ENCODE measurements around the gene APOL4.
"Not testable (repeated sequence)": the region's sequence is repeated elsewhere in the genome, so short reads cannot be mapped to it uniquely, and the experiment has no call there.

The APOL4 gene

DNA sequence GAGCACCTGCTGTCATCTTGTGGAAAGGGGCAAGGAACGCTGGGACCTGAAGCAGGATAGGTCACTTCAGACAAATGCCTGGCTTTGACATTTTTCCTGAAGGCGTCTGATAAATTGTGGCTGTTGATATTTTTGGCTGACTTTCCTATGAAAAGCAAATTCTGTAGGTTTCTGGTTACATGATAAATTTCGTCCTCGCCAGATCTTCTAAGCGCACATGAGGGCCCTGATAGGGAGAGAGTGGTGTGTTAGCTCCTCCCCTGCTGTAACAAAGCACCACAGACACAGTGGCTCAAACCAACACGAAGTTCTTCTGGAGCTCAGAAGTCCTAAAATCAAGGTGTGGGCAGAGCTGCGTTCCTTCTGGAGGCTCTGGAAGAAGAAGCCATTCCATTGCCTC lies 19.6 kb downstream of the APOL4 start:
- DNase-seq = no peak

DNA sequence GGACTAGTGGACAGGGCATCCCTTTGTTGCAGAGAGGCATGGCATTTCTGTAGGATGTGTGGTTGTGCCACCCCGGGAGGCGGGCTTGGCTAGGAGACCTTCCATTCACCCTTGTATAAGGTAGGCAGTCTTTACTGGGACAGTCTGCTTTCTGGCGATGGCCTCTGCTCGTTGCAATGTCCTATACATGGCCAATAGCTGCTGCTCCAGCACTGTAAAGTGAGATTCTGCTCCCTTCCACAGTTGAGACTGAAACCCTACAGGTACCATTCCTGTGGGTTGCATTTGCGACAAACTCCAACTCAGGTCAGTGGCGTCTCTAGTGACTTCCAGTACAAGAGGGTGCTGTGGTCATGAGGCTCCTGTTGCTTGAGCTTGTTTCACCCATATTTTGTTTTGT lies 20.7 kb downstream of the APOL4 start:
- DNase-seq = no peak

DNA sequence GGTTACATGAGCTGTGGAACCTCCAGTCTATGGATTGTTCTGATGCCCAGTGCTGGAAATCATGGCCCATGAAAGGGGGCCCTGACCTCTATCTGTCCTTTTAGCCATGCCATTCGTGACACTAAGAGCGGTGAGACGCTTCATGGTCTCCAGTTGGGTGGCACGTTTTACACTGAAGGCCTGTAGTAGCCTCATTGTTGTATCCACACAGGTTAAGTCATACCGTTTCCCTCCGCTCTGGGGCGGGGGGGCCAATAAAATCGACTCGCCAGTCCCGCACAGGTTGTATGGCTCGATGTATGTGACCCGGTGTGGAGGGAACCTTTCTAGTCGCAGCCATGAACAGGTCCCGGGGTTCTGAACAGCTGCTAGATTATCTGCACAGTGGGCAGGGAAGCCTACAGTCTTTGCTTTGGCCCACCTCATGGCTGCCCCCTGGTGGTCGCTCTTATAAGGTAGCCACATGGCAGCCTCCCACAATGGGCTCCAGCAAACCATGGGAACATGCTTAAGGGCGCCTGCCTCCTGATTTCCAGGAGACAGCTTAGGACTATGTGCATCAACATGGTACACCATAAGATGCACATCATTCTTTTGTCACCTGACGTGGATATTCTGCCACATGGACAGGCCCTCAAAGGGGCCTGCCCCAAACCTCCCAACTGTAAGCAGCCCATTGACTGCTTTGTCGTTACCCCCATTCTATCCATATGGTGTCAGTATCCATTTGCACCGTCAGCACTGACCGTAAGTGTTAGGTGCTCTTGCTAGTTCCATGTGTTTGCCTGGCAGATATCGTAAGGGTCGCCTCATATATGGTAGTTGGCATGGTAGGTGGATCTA lies 21.4 kb downstream of the APOL4 start:
- peak; percentile 89 for DNase-seq

DNA sequence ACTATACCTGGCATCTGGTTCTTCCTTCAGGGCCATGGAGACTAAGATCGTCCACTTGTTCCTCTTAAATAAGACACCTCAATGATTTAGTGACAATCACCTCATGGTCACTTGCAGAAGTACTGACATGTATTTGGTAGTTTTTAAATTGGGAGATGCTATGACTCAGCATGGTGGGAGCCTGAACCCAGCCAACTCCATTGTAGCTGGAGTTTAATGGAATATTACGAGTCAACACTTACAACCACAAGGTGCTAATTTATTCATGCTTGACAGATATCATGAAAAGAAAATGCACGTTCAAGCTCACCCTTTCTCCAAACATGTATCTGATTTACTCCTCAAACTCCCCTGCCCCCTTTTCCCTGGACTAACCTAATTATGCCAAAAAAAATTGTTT lies 24.4 kb downstream of the APOL4 start:
- no peak for DNase-seq

DNA sequence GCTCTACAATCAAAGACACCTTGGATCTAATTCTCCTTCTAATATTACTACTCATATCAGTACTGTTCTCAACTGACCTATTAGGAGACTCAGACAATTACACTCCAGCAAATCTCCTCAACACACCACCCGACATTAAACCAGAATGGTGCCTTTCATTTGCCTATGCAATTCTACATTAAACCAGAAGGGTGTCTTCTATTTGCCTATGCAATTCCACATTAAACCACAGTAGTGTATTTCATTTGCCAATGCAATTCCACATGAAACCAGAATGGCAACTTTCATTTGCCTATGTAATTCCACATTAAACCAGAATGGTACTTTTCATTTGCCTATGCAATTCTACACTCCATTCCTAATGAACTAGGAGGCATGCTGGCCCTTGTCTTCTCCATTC lies 25.7 kb downstream of the APOL4 start:
- DNase-seq = no peak

DNA sequence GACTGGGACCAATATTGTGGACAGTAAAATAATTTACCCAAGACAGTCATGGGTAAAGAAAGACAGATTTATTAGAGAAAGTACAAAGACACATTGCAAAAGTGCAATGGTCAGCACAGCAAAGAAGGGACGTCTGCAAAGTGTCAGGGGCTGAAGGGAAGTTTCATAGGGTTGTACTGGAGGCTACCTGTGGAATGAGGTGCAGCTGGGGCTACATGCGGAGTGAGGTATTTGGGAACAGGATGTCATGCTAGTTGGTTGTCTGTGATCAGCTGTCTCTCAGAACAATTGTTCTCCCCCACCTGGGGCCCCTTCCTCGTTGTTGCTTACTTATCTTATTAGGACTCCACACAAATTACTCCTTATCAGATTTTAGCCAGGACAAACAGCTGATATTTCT lies 29.7 kb downstream of the APOL4 start:
- no peak for DNase-seq

DNA sequence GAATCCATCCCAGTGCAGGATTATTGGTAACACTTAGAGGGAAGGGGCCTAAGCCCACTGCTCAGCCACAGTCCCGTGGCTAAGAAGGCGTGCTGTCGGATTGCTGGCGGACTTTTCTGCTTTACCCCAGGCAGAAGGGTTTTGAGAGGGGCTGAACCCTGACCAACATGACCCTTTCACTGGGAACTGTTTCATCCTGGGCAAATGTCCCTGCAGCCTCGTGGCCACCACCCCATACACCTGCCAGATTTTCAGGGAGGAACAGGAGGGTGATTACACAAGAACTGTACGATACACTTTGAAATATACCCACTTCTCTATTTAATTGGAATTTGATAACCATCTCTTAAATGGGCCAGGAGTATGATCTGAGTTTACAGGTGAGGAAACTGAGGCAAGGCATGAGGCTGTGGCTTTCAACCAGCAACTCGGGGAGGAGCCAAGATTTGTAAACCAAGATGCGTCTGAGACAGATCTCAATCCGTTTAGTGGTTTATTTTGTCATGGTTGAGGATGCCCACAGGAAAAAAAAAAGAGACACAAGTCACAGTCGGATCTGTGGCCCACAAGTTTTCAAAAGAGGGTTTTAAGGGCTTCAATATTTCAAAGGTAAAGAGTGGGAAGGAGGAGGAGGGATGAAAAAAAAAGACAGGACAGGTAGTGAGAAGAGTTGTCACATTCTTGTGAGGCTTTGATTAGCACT lies 34.9 kb downstream of the APOL4 start:
- DNase-seq = no peak

DNA sequence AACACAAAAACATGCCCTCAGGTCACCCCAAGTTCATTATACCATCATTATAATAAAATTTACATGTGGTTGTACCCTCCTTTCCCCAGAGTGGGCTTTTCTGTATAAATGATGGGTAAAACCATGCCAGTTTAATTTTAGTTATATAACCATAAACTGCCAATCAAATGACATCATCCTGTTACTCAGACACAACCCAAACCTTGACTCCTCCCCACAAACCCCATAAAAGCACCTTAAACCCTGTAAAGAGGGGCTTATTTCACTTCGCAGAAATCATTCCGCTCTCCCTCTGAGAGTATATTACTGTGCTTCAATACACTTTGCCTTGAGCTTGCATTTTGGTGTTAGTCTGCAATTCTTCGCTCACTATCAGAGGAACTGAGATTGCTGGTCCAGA lies 35.5 kb downstream of the APOL4 start:
- DNase-seq = no peak

DNA sequence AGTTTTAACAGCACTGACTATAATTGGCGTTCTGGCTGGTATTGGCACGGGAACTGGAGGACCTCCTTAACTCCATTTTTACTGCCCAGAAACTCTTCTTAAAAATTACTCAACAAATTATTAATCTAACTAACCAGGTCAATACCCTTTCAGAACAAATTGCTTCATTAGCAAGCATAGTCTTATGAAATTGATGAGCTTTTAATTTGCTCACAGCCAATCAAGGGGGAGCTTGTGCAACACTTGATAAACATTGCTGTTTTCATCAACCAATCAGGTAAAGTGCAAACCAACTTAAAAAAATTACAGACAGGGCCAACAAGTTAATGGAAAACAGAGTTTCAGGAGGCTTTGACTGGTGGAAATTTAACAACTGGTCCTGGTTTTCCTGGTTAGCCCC lies 36.5 kb downstream of the APOL4 start:
- DNase-seq = no peak

DNA sequence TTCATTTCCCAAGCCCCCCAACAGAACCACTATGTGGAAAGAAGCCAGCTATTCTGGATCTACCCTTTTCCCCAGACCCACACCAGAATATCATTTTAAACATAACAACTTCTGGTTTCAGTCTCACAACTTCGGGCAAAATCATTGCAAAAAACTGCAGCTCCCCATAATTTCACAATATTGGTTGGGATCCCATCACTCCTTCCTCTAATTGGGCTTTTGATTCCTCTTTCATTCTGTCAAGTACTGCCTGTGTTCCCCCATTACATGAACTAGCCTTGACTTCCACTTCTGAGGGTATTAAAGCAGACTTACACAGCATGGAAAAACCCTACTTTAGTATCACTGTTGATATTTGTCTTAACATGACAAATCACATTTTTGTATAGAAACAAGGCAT lies 37.0 kb downstream of the APOL4 start:
- DNase-seq = no peak

DNA sequence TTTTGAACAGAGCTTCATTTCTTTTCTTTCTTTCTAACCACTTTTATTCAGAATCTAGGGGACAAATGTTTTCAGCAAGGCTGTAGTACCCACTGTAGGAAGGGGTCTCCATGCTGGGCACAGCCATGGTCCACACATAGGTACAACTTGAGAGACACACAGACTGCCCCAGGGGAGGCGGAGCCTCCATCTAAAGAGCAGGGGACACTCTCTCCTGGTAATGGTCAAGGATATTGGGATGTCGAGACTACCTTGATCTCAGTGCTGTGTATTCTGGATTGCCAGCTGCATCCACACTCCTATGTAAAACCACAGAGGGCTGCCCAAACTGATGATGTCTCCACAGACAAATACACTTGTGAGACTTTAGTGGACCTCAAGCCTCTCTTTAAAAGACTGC lies 38.1 kb downstream of the APOL4 start:
- no peak for DNase-seq

DNA sequence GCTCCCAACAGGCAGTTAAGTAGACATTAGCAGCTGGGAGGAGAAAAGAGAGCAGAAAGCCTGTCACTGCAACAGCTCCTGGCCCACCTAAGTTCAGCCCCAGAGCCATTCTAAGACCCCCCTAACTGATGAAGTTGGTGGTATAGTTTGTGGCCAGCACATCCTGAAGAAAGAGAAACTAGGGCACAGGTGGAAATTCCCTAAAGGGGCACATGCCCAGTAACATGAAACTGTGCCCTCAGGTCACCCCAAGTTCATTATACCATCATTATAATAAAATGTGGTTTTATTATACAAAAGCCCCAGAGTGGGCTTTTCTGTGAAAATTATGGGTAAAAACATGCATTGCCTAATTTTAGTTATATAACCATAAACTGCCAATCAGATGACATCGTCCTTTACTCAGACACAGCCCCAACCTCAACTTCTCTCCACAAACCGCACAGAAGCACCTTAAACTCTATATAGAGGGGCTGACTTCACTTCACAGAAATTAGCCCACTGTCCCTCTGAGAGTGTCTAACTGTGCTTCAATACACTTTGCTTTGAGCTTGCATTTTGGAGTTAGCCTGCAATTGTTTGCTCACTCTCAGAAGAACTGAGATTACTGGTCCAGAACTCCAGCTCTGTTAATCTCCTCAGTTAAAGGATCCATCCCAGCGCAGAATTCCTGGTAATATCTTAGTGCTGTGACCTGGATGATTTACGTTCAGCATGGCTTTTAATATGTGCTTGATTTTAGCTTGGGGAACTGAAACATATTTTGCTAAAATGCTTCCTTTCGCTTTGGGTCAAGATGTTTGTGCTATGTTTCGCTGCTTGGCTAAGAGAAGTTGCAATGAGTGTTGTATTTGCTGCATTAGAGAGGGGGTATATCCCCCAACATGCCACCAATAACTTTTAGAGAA lies 39.2 kb downstream of the APOL4 start:
- DNase-seq = no peak

DNA sequence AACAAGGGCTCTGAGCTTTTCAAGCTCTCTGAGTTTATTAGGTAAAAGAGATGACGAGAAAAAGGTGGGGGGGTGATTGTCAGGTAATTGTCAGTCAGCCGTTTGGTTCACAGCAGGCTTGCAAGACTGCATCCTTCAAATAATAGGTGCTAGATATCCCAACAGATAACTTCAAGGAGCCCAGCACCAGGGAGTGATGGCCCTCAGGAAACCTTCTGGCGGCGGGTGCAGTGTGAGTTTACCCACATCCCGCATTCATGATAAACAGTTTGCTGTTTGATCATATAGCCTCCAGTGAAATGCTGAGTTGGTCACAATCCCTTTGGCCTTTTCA lies 39.8 kb downstream of the APOL4 start:
- not testable (repeated sequence) for DNase-seq

DNA sequence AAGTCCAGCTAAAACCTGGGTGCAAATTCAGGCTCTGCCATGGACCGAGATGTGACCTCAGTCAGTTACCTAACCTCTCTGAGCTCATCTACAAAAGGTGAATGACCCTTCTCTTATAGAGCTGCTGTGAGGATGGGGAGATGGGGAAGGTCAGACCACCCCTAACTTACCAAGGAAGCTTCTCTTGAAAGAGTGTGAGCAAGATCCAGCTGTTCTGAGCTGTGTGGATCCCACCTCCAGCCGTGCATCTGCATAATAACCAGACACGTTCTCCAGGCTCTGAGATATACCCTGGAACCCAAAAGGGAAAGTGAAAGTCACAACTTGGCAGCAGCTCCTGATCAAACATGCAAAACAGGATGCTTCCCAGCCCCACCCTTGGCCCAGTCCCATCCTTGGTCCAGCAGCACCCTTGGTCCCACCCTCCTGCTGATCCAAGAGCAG lies 41.1 kb downstream of the APOL4 start, which contains the start of gene APOL3:
Gene APOL3 (minus strand): TSS at position 257 of the 444 bp plus-strand sequence. CDS start 11,700 bp downstream, outside the sequence.
- no peak for DNase-seq

DNA sequence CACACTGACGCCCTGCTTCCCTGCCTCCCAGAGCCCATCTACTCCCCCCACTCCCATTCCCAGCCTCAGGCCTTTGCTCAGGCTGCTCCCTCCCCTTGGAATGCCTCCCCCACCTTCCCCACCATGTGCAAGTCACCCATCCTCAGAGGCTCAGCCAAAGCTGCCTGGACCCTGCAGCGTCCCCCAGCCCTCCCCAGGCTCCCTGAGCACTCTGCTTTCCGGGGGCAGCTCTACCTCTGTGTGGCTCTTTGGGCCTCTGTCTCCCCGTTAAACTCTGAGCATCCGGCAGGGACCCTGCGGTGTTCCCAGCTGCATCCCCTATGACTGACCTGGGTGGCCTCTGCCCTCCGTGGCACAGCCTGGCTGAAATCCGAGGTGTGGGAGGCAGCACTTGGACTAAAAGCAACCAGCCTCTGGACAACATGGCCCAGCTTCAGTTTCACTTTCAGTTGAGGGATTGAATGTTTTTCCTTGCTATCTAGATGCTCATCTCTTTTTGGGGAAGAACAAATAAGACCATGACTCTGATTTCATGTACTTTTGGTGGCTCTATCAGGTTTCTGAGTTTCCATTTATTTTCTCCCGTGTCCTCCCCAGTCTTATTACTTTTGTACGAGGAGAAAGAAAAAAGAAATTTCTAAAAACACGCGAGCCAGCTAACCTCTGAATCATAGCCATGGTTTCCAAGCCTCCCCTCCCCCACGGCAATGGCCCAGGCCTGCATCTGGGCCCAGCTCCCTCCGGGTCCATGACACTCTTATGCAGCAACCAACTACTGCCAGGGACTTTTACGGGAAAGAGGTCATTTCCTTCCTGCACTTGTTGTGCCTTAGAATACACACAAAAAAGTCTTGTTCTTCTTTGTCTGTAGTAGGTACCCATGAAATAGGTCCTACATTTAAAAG lies 44.8 kb downstream of the APOL4 start:
- peak; percentile 77 for DNase-seq

DNA sequence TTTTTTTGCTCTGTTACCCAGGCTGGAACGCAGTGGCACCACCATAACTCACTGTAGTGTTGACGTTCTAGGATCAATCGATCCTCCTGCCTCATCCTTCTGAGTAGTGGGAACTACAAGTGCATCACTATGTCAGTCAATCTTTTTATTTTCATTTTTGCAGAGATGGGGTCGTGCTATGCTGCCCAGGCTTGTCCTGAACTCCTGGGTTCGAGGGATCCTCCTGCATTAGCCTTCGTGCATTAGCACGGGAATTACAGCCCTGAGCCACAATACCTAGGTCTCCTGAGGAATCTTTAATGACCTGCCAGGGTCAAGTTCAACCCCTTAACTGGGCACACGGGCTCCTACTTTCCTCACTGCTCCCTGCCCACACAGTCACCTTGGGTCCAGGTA lies 45.5 kb downstream of the APOL4 start:
- no peak for DNase-seq

DNA sequence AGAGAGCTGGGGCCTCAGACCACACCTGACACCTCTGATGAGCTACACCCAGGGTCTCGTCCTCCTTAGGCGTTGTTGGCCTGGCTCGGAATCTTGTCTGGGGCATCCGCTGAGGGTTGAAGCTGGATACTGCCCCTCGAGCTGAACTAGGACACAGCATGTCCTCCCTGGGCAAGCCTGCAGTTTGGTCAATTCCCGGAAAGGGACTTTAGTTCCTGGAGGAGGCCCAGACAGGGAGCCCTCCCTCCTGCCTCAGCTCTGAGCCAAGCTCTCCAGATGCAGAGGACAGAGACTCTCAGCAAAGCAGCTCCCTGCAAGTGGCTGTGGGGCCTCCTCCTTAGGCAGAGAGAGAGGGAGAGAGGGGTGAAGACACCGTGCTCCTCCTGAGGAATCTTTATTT lies 45.9 kb downstream of the APOL4 start:
- DNase-seq = no peak

DNA sequence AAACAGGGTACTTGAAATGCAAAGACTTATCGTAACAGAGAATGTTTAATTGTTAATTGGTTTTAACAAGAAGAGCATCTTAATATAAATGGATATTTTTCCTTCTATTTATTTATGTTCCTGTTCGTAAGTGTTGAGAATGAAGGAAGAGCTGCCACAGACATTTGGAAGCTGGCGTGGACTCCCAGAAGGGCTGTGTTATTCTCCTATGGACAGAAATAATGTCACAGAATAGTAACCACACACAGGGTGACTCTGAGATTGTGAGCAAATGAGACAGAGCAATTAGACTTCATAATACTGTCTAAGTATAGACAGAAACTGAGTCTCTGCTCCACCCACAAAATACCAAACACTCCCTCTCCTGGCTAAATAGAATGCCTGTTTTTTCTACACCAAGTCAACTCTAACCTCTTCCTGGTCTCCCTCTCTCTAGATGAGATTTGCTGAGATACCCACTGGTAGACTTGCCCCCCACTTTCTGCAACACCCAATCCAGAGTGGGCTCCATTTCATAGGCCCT lies 47.1 kb downstream of the APOL4 start:
- DNase-seq = no peak

DNA sequence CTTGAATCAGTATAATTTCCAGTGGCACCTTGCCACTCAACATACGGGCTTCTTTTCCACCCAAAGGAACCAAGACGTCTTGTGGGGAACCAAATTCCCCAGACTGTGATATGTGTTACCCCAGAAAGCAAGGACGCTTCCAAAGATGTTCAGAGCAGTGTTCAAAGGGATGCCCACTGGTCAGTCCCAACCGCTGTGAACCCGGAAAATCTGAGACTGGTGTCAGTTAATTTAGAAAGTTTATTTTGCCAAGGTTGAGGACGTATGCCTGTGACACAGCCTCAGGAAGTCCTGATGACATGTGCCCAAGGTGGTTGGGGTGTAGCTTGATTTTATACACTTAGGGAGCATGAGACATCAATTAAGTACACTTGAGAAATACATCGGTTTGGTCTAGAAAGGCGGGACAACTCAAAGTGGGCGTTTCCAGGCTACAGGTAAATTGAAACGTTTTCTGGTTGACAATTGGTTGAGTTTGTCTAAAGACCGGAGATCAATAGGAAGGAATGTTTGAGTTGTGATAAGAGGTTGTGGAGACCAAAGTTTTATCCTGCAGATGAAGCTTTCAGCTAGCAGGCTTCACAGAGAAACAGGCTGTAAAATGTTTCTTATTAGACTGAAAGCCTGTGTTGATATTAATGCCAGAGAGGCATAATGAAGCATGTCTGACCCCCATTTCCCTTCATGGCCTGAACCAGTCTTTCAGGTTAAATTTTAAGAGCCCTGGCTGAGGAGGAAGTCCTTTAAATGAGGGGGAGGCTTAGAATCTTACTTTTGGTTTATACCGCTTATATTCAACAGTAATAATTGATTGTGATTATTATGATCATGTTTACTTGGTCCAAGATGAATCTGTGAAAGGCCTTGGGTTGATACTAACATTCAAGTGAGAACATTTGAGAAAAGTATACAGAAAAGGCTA lies 47.8 kb downstream of the APOL4 start:
- DNase-seq = no peak

DNA sequence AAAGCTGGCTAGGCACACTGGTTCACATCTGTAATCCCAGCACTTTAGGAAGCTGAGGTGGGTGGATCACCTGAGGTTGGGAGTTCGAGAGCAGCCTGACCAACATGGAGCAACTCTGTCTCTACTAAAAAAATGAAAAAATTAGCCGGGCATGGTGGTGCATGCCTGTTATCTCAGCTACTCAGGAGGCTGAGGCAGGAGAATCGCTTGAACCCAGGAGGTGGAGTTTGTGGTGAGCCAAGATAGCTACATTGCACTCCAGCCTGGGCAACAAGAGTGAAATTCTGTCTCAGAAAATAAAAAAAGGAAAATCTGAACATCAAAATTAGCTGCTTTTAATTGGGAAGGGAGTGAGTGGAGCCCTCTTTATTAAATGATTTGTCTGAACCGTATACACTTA lies 48.8 kb downstream of the APOL4 start:
- DNase-seq = not testable (repeated sequence)

DNA sequence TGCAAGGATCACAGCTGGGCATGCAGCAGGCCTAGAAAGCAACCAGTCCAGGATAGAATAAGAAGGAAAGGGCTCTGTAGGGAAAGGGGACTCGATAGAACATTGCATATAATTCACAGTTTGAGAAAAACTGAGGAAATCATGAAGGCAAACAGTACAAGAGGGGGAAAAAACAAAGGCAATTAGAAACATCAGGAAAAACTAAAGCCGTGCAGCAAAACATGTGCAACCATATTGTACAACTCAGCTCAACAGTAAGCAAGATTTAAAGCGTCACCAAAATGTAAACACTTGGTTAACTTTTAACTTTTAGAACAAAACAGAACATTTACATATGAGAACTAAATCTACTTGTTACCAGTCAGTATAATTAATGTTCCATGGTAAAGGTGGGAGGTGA lies 49.5 kb downstream of the APOL4 start:
- DNase-seq = no peak
